ENCODE results near the gene CDC34.
A peak's percentile ranks its signal among the peaks of the same experiment; 100 is the strongest.

CDC34 gene

GRCh38 chr19:512547-513365, 18.8 kb upstream of the CDC34 start:
- Histone ChIP-seq H3K4me3 (ENCODE audit: low read depth in 1 of 2, low read length in 2 of 2) (no peak overlapping the region), H3K4me1 (ENCODE audit: insufficient read depth, low read length) (peaks cover 49% of the 10 kb centered on the region), H3K4me2 (ENCODE audit: insufficient read depth, low read length) (no peak overlapping the region), H3K27me3 (ENCODE audit: insufficient read depth, low read length, poor library complexity) (no peaks in the 10 kb centered on the region), H3K9me3 (ENCODE audit: insufficient read depth, low read length, severe bottlenecking) (no peaks in the 10 kb centered on the region), H3K9ac (ENCODE audit: low read depth, low read length) (no peak overlapping the region), H3K27ac (ENCODE audit: low read length) (no peak overlapping the region), H4K20me1 (ENCODE audit: insufficient read depth, low read length) (peaks cover 30% of the 10 kb centered on the region), H3K79me2 (ENCODE audit: insufficient read depth, low read length) (peaks cover 20% of the 10 kb centered on the region), H3K36me3 (ENCODE audit: insufficient read depth, low read length) (peaks cover 18% of the 10 kb centered on the region), H2AFZ (ENCODE audit: low read depth, low read length) (no peak overlapping the region)
- TF ChIP-seq CTCF (IDR thresholded peaks at IDR 0.05; ENCODE audit: borderline replicate concordance, extremely low read depth, low read length, poor library complexity, severe bottlenecking) (no peak), EZH2 (IDR thresholded peaks at IDR 0.05; ENCODE audit: borderline replicate concordance, low read depth, low read length, severe bottlenecking) (no peak)
- ATAC-seq (ENCODE audit: insufficient read depth, low read depth) (no peak), DNase-seq (peak; percentile 25)

GRCh38 chr19:513368-514165, 18.0 kb upstream of the CDC34 start:
- Histone ChIP-seq H3K79me2 (ENCODE audit: insufficient read depth, low read length) (peaks cover 12% of the 10 kb centered on the region), H3K4me1 (ENCODE audit: insufficient read depth, low read length) (peaks cover 41% of the 10 kb centered on the region), H3K27me3 (ENCODE audit: insufficient read depth, low read length, poor library complexity) (no peaks in the 10 kb centered on the region), H3K4me3 (ENCODE audit: low read depth in 1 of 2, low read length in 2 of 2) (no peak overlapping the region), H4K20me1 (ENCODE audit: insufficient read depth, low read length) (peaks cover 27% of the 10 kb centered on the region), H3K36me3 (ENCODE audit: insufficient read depth, low read length) (peaks cover 18% of the 10 kb centered on the region), H3K4me2 (ENCODE audit: insufficient read depth, low read length) (no peak overlapping the region), H3K9me3 (ENCODE audit: insufficient read depth, low read length, severe bottlenecking) (no peaks in the 10 kb centered on the region), H3K27ac (ENCODE audit: low read length) (no peak overlapping the region), H3K9ac (ENCODE audit: low read depth, low read length) (no peak overlapping the region), H2AFZ (ENCODE audit: low read depth, low read length) (no peak overlapping the region)
- ATAC-seq (ENCODE audit: insufficient read depth, low read depth) = no peak
- no peak for DNase-seq
- no peak for TF ChIP-seq EZH2 (IDR thresholded peaks at IDR 0.05; ENCODE audit: borderline replicate concordance, low read depth, low read length, severe bottlenecking)
- TF ChIP-seq CTCF (IDR thresholded peaks at IDR 0.05; ENCODE audit: borderline replicate concordance, extremely low read depth, low read length, poor library complexity, severe bottlenecking) = no peak

- Histone ChIP-seq H3K4me1 (ENCODE audit: insufficient read depth, low read length) (peaks cover 35% of the 10 kb centered on the region), H3K4me3 (ENCODE audit: low read depth in 1 of 2, low read length in 2 of 2) (no peak overlapping the region), H2AFZ (ENCODE audit: low read depth, low read length) (no peak overlapping the region), H3K4me2 (ENCODE audit: insufficient read depth, low read length) (no peak overlapping the region), H3K27ac (ENCODE audit: low read length) (no peak overlapping the region), H3K27me3 (ENCODE audit: insufficient read depth, low read length, poor library complexity) (no peaks in the 10 kb centered on the region), H4K20me1 (ENCODE audit: insufficient read depth, low read length) (peaks cover 23% of the 10 kb centered on the region), H3K36me3 (ENCODE audit: insufficient read depth, low read length) (peaks cover 18% of the 10 kb centered on the region), H3K79me2 (ENCODE audit: insufficient read depth, low read length) (peaks cover 6% of the 10 kb centered on the region), H3K9me3 (ENCODE audit: insufficient read depth, low read length, severe bottlenecking) (no peaks in the 10 kb centered on the region), H3K9ac (ENCODE audit: low read depth, low read length) (no peak overlapping the region)
- ATAC-seq (ENCODE audit: insufficient read depth, low read depth) = no peak
- DNase-seq = no peak
- TF ChIP-seq CTCF (IDR thresholded peaks at IDR 0.05; ENCODE audit: borderline replicate concordance, extremely low read depth, low read length, poor library complexity, severe bottlenecking) (no peak), EZH2 (IDR thresholded peaks at IDR 0.05; ENCODE audit: borderline replicate concordance, low read depth, low read length, severe bottlenecking) (no peak)
Observed at GRCh38 chr19:514166-514663, 17.3 kb upstream of the CDC34 start.

Data from DND-41 (cell line).